ENCODE results near the gene VSTM4.

DNA sequence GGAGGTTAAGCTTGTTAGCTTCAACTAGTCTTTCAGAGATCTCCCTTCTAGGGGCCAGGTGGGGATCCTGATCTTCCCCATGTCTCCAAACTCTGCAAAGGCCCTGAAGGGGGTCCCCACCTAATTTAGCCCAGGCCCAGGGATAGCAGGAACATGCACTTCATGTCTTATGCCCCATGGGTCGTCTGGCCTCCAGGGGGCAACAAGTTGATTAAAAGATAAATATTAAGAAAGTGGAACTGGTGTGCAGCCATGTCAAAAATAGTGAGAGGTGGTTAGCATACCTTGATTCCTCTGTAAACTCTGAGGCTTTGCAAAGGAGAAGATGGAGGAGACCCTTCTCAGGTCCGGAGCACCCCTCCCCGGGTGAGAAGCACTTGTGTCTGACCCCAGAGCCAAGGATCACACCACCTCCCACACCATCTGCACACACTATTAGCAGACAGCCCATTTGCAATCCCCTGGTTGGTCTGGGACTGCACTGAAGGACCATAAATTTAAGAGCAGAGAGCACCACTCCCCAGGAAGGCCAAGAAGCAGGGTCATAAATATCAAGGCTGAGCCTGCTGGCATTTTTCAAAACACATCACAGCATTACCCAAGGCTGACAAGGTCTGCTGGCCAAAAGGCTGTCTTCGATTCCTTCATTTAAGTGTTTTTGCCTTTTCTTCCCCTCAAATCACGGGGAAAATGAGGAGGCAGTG is 131.5 kb downstream of the VSTM4 start:
- TF ChIP-seq JUND (IDR thresholded peaks at IDR 0.05) (no peak), TAF1 (conservative IDR thresholded peaks at IDR 0.05) (no peak), YY1 (IDR thresholded peaks at IDR 0.05) (no peak), EGR1 (IDR thresholded peaks at IDR 0.05; ENCODE audit: low read depth in 2 of 2) (no peak), GABPA (IDR thresholded peaks at IDR 0.05 in 1 of 2, conservative IDR thresholded peaks at IDR 0.05 in 1 of 2) (no peak), HNF4G (IDR thresholded peaks at IDR 0.05) (no peak), RAD21 (IDR thresholded peaks at IDR 0.05) (no peak), FOXA1 (IDR thresholded peaks at IDR 0.05) (no peak), SP1 (IDR thresholded peaks at IDR 0.05) (no peak)
- TF ChIP-seq, protein P1, sequence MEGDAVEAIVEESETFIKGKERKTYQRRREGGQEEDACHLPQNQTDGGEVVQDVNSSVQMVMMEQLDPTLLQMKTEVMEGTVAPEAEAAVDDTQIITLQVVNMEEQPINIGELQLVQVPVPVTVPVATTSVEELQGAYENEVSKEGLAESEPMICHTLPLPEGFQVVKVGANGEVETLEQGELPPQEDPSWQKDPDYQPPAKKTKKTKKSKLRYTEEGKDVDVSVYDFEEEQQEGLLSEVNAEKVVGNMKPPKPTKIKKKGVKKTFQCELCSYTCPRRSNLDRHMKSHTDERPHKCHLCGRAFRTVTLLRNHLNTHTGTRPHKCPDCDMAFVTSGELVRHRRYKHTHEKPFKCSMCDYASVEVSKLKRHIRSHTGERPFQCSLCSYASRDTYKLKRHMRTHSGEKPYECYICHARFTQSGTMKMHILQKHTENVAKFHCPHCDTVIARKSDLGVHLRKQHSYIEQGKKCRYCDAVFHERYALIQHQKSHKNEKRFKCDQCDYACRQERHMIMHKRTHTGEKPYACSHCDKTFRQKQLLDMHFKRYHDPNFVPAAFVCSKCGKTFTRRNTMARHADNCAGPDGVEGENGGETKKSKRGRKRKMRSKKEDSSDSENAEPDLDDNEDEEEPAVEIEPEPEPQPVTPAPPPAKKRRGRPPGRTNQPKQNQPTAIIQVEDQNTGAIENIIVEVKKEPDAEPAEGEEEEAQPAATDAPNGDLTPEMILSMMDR (IDR thresholded peaks at IDR 0.05; ENCODE audit: low read depth, low read length, missing input control): no peak
- TF ChIP-seq, protein P2, sequence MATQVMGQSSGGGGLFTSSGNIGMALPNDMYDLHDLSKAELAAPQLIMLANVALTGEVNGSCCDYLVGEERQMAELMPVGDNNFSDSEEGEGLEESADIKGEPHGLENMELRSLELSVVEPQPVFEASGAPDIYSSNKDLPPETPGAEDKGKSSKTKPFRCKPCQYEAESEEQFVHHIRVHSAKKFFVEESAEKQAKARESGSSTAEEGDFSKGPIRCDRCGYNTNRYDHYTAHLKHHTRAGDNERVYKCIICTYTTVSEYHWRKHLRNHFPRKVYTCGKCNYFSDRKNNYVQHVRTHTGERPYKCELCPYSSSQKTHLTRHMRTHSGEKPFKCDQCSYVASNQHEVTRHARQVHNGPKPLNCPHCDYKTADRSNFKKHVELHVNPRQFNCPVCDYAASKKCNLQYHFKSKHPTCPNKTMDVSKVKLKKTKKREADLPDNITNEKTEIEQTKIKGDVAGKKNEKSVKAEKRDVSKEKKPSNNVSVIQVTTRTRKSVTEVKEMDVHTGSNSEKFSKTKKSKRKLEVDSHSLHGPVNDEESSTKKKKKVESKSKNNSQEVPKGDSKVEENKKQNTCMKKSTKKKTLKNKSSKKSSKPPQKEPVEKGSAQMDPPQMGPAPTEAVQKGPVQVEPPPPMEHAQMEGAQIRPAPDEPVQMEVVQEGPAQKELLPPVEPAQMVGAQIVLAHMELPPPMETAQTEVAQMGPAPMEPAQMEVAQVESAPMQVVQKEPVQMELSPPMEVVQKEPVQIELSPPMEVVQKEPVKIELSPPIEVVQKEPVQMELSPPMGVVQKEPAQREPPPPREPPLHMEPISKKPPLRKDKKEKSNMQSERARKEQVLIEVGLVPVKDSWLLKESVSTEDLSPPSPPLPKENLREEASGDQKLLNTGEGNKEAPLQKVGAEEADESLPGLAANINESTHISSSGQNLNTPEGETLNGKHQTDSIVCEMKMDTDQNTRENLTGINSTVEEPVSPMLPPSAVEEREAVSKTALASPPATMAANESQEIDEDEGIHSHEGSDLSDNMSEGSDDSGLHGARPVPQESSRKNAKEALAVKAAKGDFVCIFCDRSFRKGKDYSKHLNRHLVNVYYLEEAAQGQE (IDR thresholded peaks at IDR 0.05): no peak
- TF ChIP-seq, protein P3, sequence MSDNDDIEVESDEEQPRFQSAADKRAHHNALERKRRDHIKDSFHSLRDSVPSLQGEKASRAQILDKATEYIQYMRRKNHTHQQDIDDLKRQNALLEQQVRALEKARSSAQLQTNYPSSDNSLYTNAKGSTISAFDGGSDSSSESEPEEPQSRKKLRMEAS (IDR thresholded peaks at IDR 0.05): no peak
- TF ChIP-seq, protein P4, sequence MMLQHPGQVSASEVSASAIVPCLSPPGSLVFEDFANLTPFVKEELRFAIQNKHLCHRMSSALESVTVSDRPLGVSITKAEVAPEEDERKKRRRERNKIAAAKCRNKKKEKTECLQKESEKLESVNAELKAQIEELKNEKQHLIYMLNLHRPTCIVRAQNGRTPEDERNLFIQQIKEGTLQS (IDR thresholded peaks at IDR 0.05): no peak
- TF ChIP-seq, protein P5, sequence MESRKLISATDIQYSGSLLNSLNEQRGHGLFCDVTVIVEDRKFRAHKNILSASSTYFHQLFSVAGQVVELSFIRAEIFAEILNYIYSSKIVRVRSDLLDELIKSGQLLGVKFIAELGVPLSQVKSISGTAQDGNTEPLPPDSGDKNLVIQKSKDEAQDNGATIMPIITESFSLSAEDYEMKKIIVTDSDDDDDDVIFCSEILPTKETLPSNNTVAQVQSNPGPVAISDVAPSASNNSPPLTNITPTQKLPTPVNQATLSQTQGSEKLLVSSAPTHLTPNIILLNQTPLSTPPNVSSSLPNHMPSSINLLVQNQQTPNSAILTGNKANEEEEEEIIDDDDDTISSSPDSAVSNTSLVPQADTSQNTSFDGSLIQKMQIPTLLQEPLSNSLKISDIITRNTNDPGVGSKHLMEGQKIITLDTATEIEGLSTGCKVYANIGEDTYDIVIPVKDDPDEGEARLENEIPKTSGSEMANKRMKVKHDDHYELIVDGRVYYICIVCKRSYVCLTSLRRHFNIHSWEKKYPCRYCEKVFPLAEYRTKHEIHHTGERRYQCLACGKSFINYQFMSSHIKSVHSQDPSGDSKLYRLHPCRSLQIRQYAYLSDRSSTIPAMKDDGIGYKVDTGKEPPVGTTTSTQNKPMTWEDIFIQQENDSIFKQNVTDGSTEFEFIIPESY (IDR thresholded peaks at IDR 0.05): no peak

All from liver (tissue), 3 donors.